GM10266 (cell line): ENCODE results near the gene PRMT6.
"Not testable (repeated sequence)": the region's sequence is repeated elsewhere in the genome, so short reads cannot be mapped to it uniquely, and the experiment has no call there.

Experiments used
- DNase-seq: peaks from one replicate; pipeline ENCODE4 v3.0.0; 2012; ENCODE audit errors: extremely low spot score
- CTCF ChIP-seq: IDR thresholded peaks from 2 replicates; pipeline ENCODE4 v1.5.1; 2012; ENCODE audit warnings: mild to moderate bottlenecking, low read depth; ENCODE audit not compliant: control insufficient read depth, insufficient read depth; ENCODE audit errors: missing control alignments

The PRMT6 gene

GRCh38 chr1:107073493-107073892 lies 17.0 kb downstream of the PRMT6 start:
- DNase-seq, result no peak
- TF ChIP-seq CTCF, result no peak

- no peak for DNase-seq
- no peak for TF ChIP-seq CTCF
Observed at GRCh38 chr1:107076841-107077240, 20.4 kb downstream of the PRMT6 start.

GRCh38 chr1:107079249-107079648 lies 22.8 kb downstream of the PRMT6 start:
- TF ChIP-seq CTCF, result no peak
- no peak for DNase-seq

GRCh38 chr1:107081102-107081501 lies 24.6 kb downstream of the PRMT6 start:
- no peak for TF ChIP-seq CTCF
- no peak for DNase-seq

- no peak for TF ChIP-seq CTCF
- DNase-seq, result no peak
Observed at GRCh38 chr1:107091418-107091817, 34.9 kb downstream of the PRMT6 start.

- DNase-seq, result not testable (repeated sequence)
Observed at GRCh38 chr1:107093395-107093794, 36.9 kb downstream of the PRMT6 start.

GRCh38 chr1:107095647-107096046 lies 39.2 kb downstream of the PRMT6 start:
- DNase-seq, result no peak
- no peak for TF ChIP-seq CTCF

GRCh38 chr1:107096690-107097089 lies 40.2 kb downstream of the PRMT6 start:
- TF ChIP-seq CTCF, result no peak
- no peak for DNase-seq
